ENCODE results near the gene SIL1.

Gene SIL1

GRCh38 chr5:139146809-139147482 lies 51.2 kb downstream of the SIL1 start:
- H3K36me3 Mint-ChIP-seq = peaks cover 1% of the 10 kb centered on the region
- H3K4me1 Mint-ChIP-seq = peaks cover 40% of the 10 kb centered on the region
- H3K27me3 Mint-ChIP-seq = no peaks in the 10 kb centered on the region
- no peak overlapping the region for H3K4me3 Mint-ChIP-seq
- H3K27ac Mint-ChIP-seq = peak overlapping the region; percentile 59
- H3K9me3 Mint-ChIP-seq = no peaks in the 10 kb centered on the region

- peak overlapping the region; percentile 38 for H3K27ac Mint-ChIP-seq
- no peak overlapping the region for H3K4me3 Mint-ChIP-seq
- H3K27me3 Mint-ChIP-seq = no peaks in the 10 kb centered on the region
- H3K9me3 Mint-ChIP-seq = no peaks in the 10 kb centered on the region
- no peaks in the 10 kb centered on the region for H3K36me3 Mint-ChIP-seq
- H3K4me1 Mint-ChIP-seq = peaks cover 21% of the 10 kb centered on the region
Observed at GRCh38 chr5:139141446-139142204, 56.5 kb downstream of the SIL1 start.

- no peaks in the 10 kb centered on the region for H3K27me3 Mint-ChIP-seq
- peaks cover 19% of the 10 kb centered on the region for H3K4me1 Mint-ChIP-seq
- no peak overlapping the region for H3K4me3 Mint-ChIP-seq
- no peak overlapping the region for H3K27ac Mint-ChIP-seq
- no peaks in the 10 kb centered on the region for H3K36me3 Mint-ChIP-seq
- no peaks in the 10 kb centered on the region for H3K9me3 Mint-ChIP-seq
Observed at GRCh38 chr5:139140591-139141071, 57.5 kb downstream of the SIL1 start.

- Mint-ChIP-seq H3K4me3 (no peak overlapping the region), H3K27ac (no peak overlapping the region), H3K27me3 (no peaks in the 10 kb centered on the region), H3K9me3 (no peaks in the 10 kb centered on the region), H3K36me3 (no peaks in the 10 kb centered on the region), H3K4me1 (peaks cover 11% of the 10 kb centered on the region)
Observed at GRCh38 chr5:139138809-139139208, 59.4 kb downstream of the SIL1 start.

- Mint-ChIP-seq H3K4me3 (no peak overlapping the region), H3K4me1 (peaks cover 11% of the 10 kb centered on the region), H3K27ac (no peak overlapping the region), H3K36me3 (no peaks in the 10 kb centered on the region), H3K9me3 (no peaks in the 10 kb centered on the region), H3K27me3 (no peaks in the 10 kb centered on the region)
Observed at GRCh38 chr5:139138109-139138508, 60.1 kb downstream of the SIL1 start.

- Mint-ChIP-seq H3K4me3 (no peak overlapping the region), H3K36me3 (no peaks in the 10 kb centered on the region), H3K27ac (no peak overlapping the region), H3K9me3 (no peaks in the 10 kb centered on the region), H3K4me1 (peaks cover 11% of the 10 kb centered on the region), H3K27me3 (no peaks in the 10 kb centered on the region)
Observed at GRCh38 chr5:139137697-139138096, 60.5 kb downstream of the SIL1 start.

GRCh38 chr5:139134906-139135305 lies 63.3 kb downstream of the SIL1 start:
- Mint-ChIP-seq H3K27me3 (no peaks in the 10 kb centered on the region), H3K9me3 (no peaks in the 10 kb centered on the region), H3K27ac (no peak overlapping the region), H3K4me1 (no peaks in the 10 kb centered on the region), H3K4me3 (no peak overlapping the region), H3K36me3 (no peaks in the 10 kb centered on the region)

GRCh38 chr5:139133282-139133681 lies 64.9 kb downstream of the SIL1 start:
- Mint-ChIP-seq H3K36me3 (no peaks in the 10 kb centered on the region), H3K9me3 (no peaks in the 10 kb centered on the region), H3K4me1 (no peaks in the 10 kb centered on the region), H3K27me3 (no peaks in the 10 kb centered on the region), H3K4me3 (no peak overlapping the region), H3K27ac (no peak overlapping the region)

- Mint-ChIP-seq H3K27ac (no peak overlapping the region), H3K4me3 (no peak overlapping the region), H3K9me3 (no peaks in the 10 kb centered on the region), H3K4me1 (no peaks in the 10 kb centered on the region), H3K36me3 (peaks cover 2% of the 10 kb centered on the region), H3K27me3 (no peaks in the 10 kb centered on the region)
Observed at GRCh38 chr5:139132515-139132914, 65.7 kb downstream of the SIL1 start.

GRCh38 chr5:139131921-139132432 lies 66.2 kb downstream of the SIL1 start:
- Mint-ChIP-seq H3K9me3 (no peaks in the 10 kb centered on the region), H3K4me1 (no peaks in the 10 kb centered on the region), H3K27me3 (no peaks in the 10 kb centered on the region), H3K36me3 (peaks cover 2% of the 10 kb centered on the region), H3K4me3 (no peak overlapping the region), H3K27ac (no peak overlapping the region)

GRCh38 chr5:139131465-139131864 lies 66.7 kb downstream of the SIL1 start:
- Mint-ChIP-seq H3K27ac (no peak overlapping the region), H3K4me1 (no peaks in the 10 kb centered on the region), H3K27me3 (no peaks in the 10 kb centered on the region), H3K36me3 (peaks cover 4% of the 10 kb centered on the region), H3K9me3 (no peaks in the 10 kb centered on the region), H3K4me3 (no peak overlapping the region)

GRCh38 chr5:139131062-139131461 lies 67.1 kb downstream of the SIL1 start:
- H3K4me1 Mint-ChIP-seq = no peaks in the 10 kb centered on the region
- no peak overlapping the region for H3K4me3 Mint-ChIP-seq
- no peaks in the 10 kb centered on the region for H3K9me3 Mint-ChIP-seq
- no peaks in the 10 kb centered on the region for H3K27me3 Mint-ChIP-seq
- no peak overlapping the region for H3K27ac Mint-ChIP-seq
- H3K36me3 Mint-ChIP-seq = peaks cover 4% of the 10 kb centered on the region

- H3K27ac Mint-ChIP-seq = no peak overlapping the region
- H3K4me1 Mint-ChIP-seq = no peaks in the 10 kb centered on the region
- no peaks in the 10 kb centered on the region for H3K9me3 Mint-ChIP-seq
- H3K27me3 Mint-ChIP-seq = no peaks in the 10 kb centered on the region
- peaks cover 5% of the 10 kb centered on the region for H3K36me3 Mint-ChIP-seq
- no peak overlapping the region for H3K4me3 Mint-ChIP-seq
Observed at GRCh38 chr5:139130214-139130613, 68.0 kb downstream of the SIL1 start.

GRCh38 chr5:139126711-139127111 lies 71.5 kb downstream of the SIL1 start:
- no peak overlapping the region for H3K27ac Mint-ChIP-seq
- no peaks in the 10 kb centered on the region for H3K4me1 Mint-ChIP-seq
- no peak overlapping the region for H3K4me3 Mint-ChIP-seq
- H3K36me3 Mint-ChIP-seq = peaks cover 8% of the 10 kb centered on the region
- H3K9me3 Mint-ChIP-seq = no peaks in the 10 kb centered on the region
- H3K27me3 Mint-ChIP-seq = no peaks in the 10 kb centered on the region

GRCh38 chr5:139125991-139126390 lies 72.2 kb downstream of the SIL1 start:
- no peaks in the 10 kb centered on the region for H3K4me1 Mint-ChIP-seq
- H3K4me3 Mint-ChIP-seq = no peak overlapping the region
- no peaks in the 10 kb centered on the region for H3K9me3 Mint-ChIP-seq
- no peak overlapping the region for H3K27ac Mint-ChIP-seq
- no peaks in the 10 kb centered on the region for H3K27me3 Mint-ChIP-seq
- peaks cover 8% of the 10 kb centered on the region for H3K36me3 Mint-ChIP-seq

- no peaks in the 10 kb centered on the region for H3K4me1 Mint-ChIP-seq
- peaks cover 8% of the 10 kb centered on the region for H3K36me3 Mint-ChIP-seq
- no peak overlapping the region for H3K4me3 Mint-ChIP-seq
- H3K27ac Mint-ChIP-seq = no peak overlapping the region
- H3K27me3 Mint-ChIP-seq = no peaks in the 10 kb centered on the region
- H3K9me3 Mint-ChIP-seq = no peaks in the 10 kb centered on the region
Observed at GRCh38 chr5:139124774-139125520, 73.2 kb downstream of the SIL1 start.

All from activated naive CD4-positive, alpha-beta T cell treated with anti-CD3 and anti-CD28 coated beads, Interleukin-2, amount 50 U/mL, for 24 hours (primary cell).